ENCODE measurements around the gene RARB.

Gene RARB

GRCh38 chr3:25510797-25511196 lies 82.7 kb downstream of the RARB start:
- no peak for DNase-seq

DNA sequence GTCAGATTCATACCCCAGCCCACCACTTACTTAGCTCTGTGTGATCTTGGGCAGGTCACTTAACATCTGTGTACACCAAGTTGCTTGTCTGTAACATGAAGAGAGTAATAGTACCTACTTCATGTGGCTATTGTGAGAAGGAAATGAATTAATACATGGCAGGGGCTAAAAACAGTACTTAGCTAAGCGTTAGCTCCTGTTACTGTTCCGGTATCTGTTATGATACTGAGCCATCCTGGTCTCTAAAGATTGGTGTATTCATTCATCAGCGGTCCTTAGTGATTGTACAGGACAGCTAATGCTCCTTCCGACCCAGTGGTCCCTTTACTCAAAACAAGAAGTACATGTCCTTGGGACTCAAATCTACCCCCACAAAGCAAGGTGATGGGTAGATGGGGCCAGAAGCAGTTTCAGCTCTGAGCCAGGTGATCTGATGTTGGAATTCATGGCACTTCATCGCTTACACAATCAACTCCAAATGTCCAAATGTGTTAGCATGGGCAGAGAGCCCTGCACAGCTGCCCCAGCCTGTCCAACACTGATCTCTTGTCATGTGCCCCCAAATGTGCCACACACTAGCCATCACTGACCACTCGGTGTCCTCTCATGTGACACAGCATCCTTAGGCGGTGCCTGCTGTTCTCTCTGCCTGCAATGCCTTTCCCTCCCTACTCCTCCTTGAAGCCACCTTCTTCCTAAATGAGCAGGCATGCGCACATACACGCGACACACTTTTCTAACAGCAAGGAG lies 84.1 kb downstream of the RARB start:
- no peak for DNase-seq

DNA sequence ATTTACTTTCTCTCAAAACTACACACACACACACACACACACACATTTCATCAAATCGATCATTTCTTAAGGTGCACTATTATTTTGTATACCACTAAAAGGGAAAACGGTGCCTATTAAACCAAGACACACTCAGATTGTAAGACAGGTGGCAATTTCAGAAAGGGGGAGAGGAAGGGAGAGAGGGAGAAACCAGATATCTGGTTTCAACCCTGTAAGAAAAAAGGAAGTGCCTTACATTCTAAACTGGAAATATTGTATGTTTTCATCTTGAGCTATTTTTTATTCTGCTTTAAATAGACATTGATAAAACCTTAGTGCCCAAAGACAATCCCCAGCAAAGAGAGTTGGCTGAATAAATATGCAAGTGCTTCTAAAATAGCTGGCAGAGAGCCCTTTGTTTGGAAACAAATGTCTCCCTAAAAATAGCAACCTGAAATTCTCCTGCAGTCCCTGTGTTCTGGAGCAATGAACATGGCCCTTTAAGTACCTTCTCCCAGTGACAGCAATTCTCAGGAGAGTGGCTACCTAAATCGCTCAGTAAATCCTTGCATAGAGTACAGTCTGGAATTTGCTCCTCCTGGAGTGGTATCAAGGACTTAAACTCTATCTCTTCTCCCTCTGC lies 85.7 kb downstream of the RARB start:
- DNase-seq: no peak

DNA sequence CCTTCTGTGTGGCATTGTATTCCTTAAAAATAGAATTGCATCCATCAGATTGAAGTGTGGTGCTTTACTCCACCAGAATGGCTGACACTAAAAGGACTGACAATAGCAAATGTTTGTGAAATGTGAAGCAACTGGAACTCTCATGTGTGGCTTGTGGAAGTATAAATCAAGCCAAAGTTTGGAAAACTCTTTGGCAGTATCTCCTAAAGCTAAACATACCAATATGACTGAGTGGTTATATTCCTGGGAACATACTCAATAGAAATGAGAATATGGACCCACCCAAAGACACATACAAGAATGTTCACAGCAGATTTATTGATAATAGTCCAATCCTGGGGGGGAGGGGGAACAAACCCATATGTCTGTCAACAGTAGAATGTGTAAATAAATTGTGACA lies 87.1 kb downstream of the RARB start:
- DNase-seq: no peak

- DNase-seq: no peak
These were observed 93.0 kb downstream of the RARB start for GRCh38 chr3:25520926-25521559.

DNA sequence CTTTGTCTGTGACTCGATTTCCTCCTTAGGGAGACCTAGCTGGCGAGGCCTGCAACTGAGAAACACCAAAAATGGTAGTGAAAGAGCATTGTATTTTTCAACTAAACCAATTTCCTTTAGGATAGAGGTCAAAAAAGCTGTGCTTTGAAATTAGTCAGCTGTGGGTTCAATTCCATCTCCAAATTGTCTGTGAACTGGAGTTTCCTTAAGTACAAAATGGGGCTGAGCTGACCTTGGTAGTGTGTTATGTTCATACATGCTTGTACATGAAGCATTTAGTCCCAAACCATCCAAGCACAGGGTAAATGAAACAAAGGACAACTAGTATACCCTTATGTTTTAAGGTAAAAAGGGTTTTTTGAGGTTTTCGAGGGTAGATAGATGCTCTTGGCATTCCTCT lies 99.3 kb downstream of the RARB start:
- no peak for DNase-seq

GRCh38 chr3:25527801-25528200 lies 99.7 kb downstream of the RARB start:
- DNase-seq: no peak

- DNase-seq: no peak
These were observed 103.9 kb downstream of the RARB start for GRCh38 chr3:25531971-25532370.

DNA sequence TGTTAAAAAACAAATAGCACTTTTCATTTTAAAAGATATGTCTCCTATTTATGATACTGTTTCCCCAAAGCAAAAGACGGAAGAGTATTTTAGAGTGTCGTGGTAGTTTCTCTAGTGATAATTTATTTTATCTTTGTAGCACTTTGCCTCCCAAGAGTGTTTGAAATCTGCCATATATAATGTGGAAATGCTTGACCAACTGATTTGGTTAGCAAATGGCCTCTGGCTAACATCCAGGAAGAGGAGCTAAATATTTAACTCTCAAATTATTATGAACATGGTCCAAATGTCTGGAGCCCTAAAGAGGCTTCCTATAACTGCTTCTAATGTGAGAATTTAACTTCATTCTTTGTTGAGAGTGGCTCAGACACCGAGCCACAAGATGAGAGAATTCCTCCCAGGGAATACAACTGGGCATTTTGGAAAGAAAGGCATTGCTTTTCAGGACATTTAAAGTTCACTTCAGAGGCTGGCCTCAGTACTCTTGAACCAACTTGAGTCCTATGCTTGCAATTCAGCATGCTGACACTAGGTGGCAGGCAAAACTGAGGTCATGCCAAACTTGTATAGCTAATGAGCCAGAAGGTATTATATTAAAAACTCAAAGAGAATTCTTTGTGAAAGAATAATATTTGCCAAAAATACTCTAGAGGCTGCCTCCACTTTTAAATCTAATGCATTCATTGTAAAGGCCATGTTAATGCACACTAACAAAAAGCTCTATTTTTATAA lies 104.5 kb downstream of the RARB start:
- DNase-seq: no peak

DNA sequence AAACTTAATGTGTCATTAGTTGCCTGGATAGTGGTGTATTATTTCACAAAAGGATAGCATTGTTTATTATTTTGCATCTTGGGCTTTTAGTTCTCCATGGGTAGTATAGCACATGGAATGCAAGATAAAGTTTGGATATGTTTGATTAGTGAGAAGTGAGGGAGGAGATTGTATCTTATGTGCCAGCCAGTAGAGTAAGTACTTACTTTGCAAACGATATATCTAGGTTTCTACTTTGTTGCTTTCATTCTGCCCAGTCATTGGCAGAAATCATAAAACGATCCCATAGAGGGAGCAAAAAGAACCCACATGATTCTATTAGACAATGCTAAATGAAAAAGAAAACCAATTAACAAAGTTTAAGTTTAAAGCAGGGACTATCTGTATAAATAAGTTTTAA lies 105.3 kb downstream of the RARB start:
- no peak for DNase-seq

GRCh38 chr3:25534007-25534406 lies 105.9 kb downstream of the RARB start:
- DNase-seq: no peak

DNA sequence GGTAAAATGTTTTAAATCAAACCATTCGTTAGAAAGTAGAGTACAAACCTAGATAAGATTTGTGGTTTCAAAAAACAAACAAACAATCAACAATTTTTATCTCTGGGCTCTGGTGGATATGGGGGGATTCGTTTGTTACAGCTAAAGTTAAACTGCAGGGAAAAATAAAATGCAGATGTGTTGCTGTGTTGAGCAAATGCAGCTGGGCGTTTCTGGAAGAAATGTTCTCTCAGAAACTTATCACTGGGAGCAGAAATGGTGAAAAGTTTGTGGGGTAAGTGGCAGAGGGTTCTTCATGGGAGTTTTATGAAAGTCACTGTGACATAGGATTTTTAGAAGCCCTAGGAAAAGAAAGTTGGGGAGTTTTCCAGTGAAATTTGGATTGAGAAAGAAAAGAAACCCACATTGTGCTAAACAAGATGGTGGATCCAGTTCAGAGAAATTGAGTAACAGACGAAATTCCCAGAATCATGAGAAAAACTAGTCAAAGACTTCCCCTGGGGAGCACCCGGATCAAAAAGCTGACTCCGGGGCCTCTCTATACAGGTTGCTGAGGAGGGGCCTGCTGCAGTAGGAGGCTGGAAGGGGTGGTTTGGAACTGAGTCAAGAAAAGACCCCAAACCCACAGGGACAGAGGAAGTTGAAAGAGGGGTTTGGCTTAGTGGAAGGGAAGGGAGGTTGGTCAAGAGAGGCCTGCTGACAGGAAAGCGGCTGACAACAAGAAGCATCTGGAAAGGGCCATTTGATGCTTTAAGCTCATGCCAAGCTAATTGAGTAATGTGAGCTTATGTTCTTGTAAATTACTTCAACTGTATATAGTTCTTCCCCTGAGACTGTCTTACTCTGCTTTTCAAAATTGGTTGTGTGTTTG lies 108.7 kb downstream of the RARB start:
- no peak for DNase-seq

- DNase-seq: no peak
These were observed 109.5 kb downstream of the RARB start for GRCh38 chr3:25537516-25537915.

GRCh38 chr3:25540273-25540672 lies 112.2 kb downstream of the RARB start:
- no peak for DNase-seq

- no peak for DNase-seq
These were observed 114.5 kb downstream of the RARB start for GRCh38 chr3:25542492-25543039.

DNA sequence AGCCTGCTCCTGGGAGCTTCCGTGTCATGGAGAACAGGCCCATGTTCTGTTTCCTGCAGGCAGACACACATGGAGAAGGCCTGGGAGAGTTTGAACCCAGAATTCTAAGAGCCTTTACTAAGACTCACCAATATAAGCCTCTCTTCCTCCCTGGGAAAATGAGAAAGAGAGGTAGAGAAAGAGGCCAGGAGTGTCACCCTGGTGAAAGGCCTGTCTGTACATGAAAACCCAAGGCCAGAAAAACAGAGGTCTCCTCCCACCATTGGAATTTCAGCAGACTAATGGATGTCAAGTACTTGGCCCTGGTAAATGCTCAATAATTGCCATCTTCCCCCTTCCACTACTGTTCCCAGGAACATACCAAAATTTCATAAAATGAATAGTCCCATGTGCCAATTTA lies 119.0 kb downstream of the RARB start:
- no peak for DNase-seq

DNA sequence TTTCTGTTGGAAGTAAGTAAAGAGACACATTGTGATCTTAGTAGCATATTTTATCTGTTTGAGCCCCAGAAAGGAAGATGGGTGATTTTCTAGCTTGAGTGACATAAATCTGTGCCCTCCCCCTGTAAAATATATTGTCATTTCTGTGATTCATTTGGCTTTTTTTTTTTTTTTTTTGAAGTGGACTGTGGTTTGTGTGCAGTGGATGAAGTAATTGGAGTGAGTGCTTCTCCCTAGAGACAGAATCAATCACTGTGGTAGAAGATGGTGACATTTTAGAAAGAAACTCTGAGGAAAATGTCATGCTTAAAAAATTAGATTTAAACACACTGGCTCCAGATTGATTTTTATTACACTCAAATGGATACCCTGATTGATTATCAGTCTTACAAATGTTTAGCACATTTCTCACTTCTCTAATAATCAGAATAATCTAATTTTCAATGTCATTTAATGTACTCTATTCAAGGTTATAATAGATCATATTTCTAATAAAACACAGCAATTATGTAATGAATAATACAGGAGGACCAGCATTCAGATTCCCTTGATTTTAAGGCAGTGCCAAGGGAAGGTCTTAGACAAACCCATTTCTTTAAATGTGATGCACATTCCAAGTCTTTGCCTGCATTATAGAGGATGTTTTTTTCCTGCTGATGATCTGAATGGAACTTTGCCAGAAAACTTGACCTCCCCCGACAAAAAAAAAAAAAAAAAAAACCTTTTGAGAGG lies 120.0 kb downstream of the RARB start:
- no peak for DNase-seq

- no peak for DNase-seq
These were observed 120.8 kb downstream of the RARB start for GRCh38 chr3:25548836-25549235.

- DNase-seq: no peak
These were observed 124.2 kb downstream of the RARB start for GRCh38 chr3:25552251-25552650.

GRCh38 chr3:25554376-25554775 lies 126.3 kb downstream of the RARB start:
- no peak for DNase-seq

GRCh38 chr3:25555695-25556437 lies 127.8 kb downstream of the RARB start:
- no peak for DNase-seq

Measured in CD4-positive, alpha-beta T cell treated with Interleukin-1 beta for 1 hour (primary cell).